GM18868 (cell line): ENCODE measurements around the gene ZNF610.

ENCODE experiments used
- ATAC-seq: cut with Tn5 transposase; IDR thresholded peaks from one replicate; pipeline ENCODE4 v1.9.1; 2021; ENCODE audit warnings: mild to moderate bottlenecking, moderate library complexity; ENCODE audit not compliant: unreplicated experiment

The ZNF610 gene

GRCh38 chr19:52397310-52398080, 61.5 kb downstream of the ZNF610 start, which contains the start of gene ZNF528:
Gene ZNF528, plus strand, starts transcription at chr19:52397849. Its CDS starts 4,165 bp downstream, at chr19:52402014.
- no peak for ATAC-seq

GRCh38 chr19:52398081-52398441, 62.0 kb downstream of the ZNF610 start:
- ATAC-seq, result no peak

GRCh38 chr19:52410276-52410675, 74.2 kb downstream of the ZNF610 start:
- ATAC-seq, result no peak

GRCh38 chr19:52415711-52416110, 79.7 kb downstream of the ZNF610 start:
- ATAC-seq, result no peak
